Activated CD4-positive, alpha-beta T cell treated with anti-CD3 and anti-CD28 coated beads, Interleukin-10, Interleukin-2, amounts not matched to agents 100 ng/mL and 50 ng/mL, durations not matched to agents 16 hours and 8 hours (primary cell): Measurements from ENCODE around the gene PLEKHA4.
"Not testable (repeated sequence)": the region's sequence is repeated elsewhere in the genome, so short reads cannot be mapped to it uniquely, and the experiment has no call there.

ENCODE experiments used
- DNase-seq: peaks from one replicate; pipeline ENCODE4 v3.0.0-alpha.2; 2020

PLEKHA4 gene, protein sequence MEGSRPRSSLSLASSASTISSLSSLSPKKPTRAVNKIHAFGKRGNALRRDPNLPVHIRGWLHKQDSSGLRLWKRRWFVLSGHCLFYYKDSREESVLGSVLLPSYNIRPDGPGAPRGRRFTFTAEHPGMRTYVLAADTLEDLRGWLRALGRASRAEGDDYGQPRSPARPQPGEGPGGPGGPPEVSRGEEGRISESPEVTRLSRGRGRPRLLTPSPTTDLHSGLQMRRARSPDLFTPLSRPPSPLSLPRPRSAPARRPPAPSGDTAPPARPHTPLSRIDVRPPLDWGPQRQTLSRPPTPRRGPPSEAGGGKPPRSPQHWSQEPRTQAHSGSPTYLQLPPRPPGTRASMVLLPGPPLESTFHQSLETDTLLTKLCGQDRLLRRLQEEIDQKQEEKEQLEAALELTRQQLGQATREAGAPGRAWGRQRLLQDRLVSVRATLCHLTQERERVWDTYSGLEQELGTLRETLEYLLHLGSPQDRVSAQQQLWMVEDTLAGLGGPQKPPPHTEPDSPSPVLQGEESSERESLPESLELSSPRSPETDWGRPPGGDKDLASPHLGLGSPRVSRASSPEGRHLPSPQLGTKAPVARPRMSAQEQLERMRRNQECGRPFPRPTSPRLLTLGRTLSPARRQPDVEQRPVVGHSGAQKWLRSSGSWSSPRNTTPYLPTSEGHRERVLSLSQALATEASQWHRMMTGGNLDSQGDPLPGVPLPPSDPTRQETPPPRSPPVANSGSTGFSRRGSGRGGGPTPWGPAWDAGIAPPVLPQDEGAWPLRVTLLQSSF

DNA sequence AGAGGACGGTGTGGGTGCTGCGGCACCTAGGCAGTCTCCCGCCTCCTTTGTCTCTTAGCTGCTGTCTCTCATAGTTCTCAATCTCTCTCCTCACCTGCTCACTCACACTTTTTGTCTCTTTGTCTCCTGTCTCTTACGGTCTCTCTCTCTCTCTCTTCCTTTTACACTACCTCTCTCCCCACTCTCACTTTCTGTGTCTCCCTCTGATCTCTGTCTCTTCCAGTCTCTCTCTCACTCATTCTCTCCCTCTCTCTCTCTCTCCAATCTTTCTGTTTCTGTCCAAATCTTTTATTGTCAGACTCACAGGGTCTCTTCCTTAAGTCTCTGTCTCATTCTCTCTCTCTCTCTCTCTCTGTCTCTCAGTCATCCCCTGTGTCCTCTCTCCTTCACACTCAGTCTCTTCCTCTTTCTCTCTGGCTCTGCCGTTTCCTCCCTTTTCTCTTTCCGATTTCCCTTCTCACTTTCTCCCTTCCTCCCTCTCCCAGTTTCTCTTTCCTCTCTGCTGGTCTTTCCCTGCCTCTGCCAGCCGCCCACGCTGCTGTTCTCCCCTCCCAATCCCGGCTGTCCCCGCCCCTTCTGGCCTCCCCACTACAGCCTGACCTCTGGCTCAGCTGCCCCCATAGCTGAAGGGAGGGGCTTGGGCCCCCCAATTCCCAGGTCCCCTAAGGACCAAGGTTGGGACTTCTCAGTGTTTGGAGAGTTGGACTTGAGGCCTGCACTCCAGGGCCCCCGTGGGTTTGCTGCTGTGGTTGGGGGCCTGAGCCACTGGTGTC is at the start of gene PLEKHA4:
PLEKHA4 (minus strand) TSS at position 504 of the 773 bp plus-strand sequence. CDS start 997 bp downstream, outside the sequence.
- no peak for DNase-seq

DNA sequence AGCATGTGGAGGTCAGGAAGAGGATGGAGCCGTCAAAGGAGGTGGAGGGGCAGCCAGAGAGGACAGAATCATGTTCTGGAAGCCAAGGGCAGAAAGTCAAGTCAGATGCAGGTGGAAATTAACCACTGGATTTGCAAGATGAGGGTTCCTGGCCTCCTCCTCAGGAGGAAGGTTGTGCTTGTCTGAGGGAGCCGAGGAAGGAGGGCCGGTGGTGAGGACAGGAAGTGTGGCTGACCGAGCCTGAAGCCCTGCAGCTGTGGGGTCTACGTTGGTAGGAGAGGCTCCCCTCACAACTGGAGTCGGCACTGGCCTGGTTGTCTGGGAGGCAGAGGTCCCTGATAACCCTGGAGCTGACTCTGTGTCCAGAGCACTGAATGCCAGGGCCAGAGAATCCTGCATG is 49.7 kb upstream of the PLEKHA4 start:
- DNase-seq = no peak

DNA sequence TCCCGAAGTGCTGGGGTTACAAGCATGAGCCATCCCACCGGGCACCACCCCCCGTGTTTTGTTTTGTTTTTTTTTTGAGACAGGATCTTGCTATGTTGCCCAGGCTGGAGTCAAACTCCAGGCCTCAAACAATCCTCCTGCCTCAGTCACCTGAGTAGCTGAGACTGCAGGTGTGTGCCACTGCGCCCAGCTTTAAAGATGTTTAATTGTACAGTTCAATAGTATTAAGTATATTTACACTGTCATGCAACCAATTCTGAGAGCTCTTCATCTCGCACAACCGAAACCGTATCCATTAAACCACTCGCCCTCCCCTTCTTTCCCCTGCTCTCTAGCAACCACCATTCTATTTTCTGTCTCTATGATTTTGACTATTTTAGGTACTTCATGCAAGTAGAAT is 47.3 kb upstream of the PLEKHA4 start:
- no peak for DNase-seq

DNA sequence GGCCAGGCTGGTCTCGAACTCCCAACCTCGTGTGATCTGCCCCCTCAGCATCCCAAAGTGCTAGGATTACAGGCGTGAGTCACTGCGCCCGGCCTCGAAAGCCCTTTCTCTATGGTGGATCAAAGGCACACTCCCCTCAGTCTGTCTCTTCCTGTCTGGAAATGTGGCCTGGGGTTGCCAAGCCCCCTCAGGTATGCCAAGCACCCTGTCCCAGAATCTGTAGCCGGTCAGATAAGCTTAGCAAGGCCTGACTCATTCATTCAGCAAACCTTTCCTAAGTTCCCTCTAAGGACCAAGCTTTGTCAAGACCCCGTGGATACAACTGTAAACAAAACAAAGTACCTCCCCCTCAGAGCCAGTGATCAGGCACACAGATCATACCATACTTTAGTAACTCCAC is 45.8 kb upstream of the PLEKHA4 start:
- DNase-seq = no peak

- peak; percentile 38 for DNase-seq
These were observed 44.9 kb upstream of the PLEKHA4 start for GRCh38 chr19:48913114-48913889.

DNA sequence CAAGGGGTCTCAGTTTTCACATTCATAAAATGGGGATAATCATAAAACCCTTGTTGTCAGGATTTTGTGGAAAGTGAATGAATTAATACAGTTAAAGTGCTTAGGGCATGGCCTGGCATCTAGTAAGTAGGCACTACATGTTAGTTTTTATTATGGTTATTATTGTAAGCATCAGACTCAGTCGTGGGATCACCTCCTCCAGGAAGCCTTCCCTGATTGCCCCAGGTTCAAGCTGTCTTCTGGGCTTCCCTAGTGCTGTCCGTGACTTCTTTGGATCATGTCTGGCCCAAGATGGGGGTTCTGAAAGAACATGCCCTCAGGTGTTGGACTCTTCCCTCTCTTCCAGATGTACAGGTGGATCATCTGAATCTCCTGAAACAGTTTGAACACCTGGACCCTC is 42.4 kb upstream of the PLEKHA4 start:
- no peak for DNase-seq

DNA sequence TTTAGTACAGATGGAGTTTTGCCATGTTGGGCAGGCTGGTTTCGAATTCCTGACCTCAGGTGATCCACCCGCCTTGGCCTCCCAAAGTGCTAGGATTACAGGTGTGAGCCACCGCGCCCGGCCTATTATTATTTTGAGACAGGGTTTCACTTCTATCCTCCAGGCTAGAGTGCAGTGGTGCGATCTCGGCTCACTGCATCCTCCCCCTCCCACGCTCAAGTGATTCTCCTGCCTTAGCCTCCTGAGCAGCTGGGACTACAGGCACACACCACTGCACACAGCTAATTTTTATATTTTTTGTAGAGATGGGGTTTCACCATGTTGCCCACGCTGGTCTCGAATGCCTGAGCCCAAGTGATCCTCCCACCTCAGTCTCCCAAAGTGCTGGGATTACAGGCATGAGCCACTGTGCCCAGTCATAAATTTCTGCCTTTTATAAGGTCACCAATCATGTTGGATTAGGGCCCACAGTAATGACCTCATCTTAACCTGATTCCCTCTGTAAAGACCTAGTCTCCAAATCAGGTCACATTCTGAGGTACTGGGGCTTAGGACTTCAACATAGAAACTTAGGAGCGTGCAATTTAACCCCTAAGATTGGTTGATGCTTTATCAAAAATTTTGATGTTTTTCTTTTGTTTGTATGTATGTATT is 41.1 kb upstream of the PLEKHA4 start:
- not testable (repeated sequence) for DNase-seq

DNA sequence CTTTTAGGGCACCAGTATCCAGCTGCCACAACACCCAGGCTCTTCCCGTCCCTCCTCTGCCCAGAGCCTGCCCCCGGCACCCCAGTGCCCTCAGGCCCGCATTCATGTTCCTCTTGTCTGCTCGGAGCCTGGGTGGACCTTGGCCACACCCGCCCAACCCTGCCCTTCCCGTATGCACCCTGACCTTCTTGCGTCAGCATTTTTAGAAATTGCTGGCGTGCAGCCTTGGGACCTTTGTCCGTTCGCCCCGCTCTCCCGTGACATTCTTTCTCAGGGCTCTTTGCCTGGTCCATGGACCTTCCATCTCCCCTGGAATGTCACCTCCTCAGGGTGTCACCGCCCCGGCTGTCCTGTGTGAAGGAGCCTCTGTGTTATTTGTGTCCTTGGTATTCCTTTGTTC is 39.3 kb upstream of the PLEKHA4 start:
- DNase-seq = no peak

DNA sequence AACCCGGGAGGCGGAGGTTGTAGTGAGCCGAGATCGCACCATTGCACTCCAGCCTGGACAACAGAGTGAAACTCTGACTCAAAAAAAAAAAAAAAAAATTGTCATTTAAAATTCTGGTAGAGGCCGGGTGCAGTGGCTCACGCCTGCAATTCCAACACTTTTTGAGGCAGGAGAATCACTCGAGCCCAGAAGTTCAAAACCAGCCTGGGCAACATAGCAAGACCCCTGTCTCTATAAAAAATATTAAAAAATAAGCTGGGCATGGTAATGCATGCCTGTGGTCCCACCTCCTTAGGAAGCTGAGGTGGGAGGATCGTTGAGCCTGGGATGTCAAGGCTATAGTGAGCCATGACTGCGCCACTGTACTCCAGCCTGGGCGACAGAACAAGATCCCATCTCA is 37.9 kb upstream of the PLEKHA4 start:
- DNase-seq = no peak

DNA sequence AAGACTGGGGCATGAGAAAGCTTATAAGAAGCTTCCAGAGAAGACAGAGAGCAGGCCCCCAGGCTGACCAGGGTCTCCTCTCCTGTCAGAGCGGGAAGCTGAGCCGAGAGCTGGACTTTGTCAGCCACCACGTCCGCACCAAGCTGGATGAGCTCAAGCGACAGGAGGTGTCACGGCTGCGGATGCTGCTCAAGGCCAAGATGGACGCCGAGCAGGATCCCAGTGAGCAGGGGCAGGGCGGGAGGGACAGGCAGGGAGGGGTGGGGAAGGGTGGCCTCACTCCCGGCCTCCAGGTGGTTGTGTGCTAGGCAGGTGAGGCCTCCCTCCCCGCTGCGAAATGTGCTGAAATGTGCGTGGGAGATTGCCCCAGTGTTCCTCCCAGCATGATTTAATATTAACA is 37.2 kb upstream of the PLEKHA4 start:
- no peak for DNase-seq

- DNase-seq = not testable (repeated sequence)
These were observed 35.4 kb upstream of the PLEKHA4 start for GRCh38 chr19:48903788-48904187.

- DNase-seq = not testable (repeated sequence)
These were observed 33.9 kb upstream of the PLEKHA4 start for GRCh38 chr19:48902291-48902690.

DNA sequence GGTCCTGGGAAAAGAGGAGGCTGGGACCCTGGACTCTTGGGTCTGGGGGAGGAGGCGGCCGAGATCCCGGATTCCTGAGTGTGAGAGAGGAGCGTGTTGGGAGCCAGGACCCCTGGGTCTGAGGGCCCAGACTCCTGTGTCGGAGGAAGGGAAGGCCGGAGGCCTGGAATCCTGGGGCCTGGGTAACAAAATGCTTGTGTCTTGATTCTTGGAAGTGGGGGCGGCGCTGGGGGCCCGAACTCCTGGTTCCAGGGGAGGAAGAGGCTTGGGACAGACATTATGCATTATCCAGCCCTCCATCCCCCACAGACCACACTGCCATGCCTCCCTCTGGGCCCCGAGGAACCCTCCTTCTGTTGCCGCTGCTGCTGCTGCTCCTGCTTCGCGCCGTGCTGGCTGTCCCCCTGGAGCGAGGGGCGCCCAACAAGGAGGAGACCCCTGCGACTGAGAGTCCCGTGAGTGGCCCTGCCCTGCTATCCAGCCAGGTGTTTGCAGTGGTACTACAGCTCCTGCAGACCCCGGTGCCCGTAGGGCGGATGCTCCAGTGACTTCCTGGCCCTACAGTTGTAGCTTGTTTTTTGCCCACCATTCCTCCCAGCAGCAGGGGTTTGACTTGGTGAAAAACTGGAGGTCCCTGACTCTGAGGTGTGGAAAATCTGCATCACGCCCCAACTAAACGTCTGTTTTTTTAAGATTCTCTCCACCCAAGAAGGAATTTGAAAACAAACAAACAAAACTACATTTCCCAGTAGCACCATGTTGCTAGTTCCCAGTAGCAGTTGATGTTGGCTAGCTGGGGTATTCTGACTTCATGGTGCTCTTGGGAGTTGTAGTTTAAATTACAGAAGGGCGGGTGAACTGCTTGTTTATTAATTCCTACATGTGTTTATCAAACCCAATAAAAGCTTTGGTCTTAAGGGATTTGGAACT is 32.3 kb upstream of the PLEKHA4 start:
- peak; percentile 65 for DNase-seq

DNA sequence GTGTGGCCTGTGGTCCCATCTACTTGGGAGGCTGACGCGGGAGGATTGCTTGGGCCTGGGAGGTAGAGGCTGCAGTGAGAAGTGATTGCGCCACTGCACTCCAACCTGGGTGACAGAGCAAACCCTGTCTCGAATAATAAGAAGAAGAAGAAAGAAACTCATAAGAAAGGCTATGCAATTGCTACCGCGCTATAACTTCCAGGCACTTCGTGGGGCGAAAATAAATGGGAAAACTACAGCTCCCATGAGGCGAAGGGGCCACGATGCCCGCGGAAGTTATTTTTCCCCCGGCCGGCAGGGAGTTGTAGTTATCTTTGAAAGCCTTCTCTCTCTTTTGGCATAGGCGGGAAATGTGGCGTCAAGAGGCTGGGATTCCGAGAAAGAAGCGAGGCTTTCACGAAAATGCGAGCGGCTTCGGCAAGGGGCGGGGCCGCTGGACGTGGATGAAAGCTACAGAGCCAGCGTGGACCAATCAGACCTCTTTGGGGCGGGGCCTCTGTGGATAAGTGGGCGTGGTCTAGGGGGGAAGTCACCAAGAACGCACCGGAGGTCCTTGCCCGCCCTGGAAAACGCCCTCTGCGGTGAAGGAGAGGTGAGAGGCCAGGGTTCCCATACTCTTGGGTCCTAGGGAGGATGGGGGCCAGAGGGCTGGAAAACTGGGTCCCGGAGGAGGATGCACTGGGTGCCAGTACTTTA is 31.5 kb upstream of the PLEKHA4 start, which contains the start of gene NUCB1:
NUCB1 (plus strand) TSS at position 532 of the 696 bp plus-strand sequence. CDS start 485 bp downstream, outside the sequence.
- peak; percentile 100 for DNase-seq

- not testable (repeated sequence) for DNase-seq
These were observed 31.0 kb upstream of the PLEKHA4 start for GRCh38 chr19:48899386-48899749.

DNA sequence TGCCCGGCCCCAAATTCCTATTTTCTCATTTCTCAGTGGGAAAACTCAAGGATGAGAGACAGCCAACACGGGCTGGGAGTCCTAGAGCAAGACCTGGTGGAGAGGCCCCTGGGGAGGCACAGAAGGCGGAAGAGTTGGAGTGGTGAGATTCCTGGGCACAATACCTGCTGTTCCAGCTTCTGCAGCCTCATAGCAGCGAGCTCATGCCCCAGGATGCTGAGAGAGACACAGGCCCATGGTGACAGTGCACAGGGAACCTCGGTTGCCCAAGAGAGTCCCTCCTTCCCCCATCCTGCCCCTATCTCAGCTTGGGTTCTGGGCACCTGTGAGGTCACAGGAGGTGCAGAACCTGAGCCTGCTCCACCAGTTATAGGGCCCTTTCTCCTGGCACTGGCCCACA is 28.8 kb upstream of the PLEKHA4 start:
- DNase-seq = no peak

GRCh38 chr19:48896191-48896720 is 27.8 kb upstream of the PLEKHA4 start:
- peak; percentile 73 for DNase-seq

DNA sequence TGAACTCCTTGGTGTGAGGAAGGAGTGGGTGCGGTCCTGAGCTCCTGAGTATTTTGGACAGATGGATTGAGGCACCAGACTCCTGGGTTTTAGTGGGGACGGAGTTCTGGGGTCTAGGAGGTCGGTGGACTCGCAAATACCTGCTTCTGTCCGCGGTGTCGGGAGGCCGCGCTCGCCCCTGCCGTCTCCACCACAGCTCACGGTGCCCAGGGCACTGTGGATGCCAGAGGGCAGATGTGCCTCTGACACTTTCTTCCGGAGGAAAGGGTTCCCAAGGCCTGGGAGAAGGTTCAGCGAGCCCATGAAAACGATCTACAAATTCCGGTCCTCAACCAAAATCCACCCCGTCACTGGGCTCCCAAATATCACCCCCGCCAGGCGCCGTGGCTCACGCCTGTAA is 26.8 kb upstream of the PLEKHA4 start:
- no peak for DNase-seq

- DNase-seq = no peak
These were observed 22.1 kb upstream of the PLEKHA4 start for GRCh38 chr19:48890551-48890950.

GRCh38 chr19:48889496-48889895 is 21.1 kb upstream of the PLEKHA4 start:
- DNase-seq = not testable (repeated sequence)
